Adrenal gland (tissue), 5 donors: ENCODE results near the gene GPC6.

Experiments
- POLR2A ChIP-seq, 2 donors: fragments of 450-650 bp; IDR thresholded peaks; one replicate each; pipeline ENCODE4 v1.6.1; 2017; ENCODE audit warnings: antibody characterized with exemption in 2 of 2, mild to moderate bottlenecking in 2 of 2, moderate library complexity in 1 of 2
- TF ChIP-seq, protein P1 (sequence below), 6 experiments: fragments of 450-650 bp in 4 of 6; fragments of 200-600 bp in 2 of 6; sonication (generic) in 1 of 6; IDR thresholded peaks; 1 replicate in 5 of 6; 2 replicates in 1 of 6; pipeline versions ENCODE4 v1.5.1 to v1.8.0; 2016 to 2021; ENCODE audit warnings: antibody characterized with exemption in 6 of 6, mild to moderate bottlenecking in 2 of 6, moderate library complexity in 1 of 6
- donor health status: DM: no; HTN: no; CAD: no.

DNA sequence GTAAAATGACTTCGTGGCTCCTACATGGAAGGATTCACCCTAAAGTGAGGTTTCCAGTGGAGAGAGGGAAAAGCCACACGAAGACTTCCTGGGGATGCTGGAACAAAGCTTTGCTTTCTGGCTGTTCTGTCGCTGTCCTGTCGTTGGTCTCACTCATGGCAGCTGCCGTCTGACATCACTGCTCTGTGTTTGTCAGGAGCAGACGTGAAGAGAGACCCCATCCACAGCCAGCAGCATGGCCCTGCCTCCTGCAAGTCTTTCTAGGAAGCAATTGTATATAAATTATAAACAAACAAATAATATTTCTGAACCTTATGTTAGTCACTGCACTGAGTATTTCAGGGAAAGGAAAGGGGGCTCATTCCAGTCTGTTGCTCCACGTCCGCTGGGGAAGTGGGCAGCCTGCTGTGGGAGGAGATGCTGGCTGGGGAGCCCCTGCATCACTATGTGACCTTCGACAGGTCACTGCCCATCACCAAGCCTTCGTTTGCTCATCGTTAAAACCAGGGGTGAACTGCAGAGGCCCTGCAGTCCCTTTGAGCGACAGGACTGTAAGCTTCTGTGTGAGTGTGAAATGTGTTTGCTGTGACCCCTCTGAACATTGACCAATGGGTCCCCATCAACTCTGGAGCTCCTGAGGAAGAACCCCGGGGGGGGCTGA, 1101.9 kb downstream of the GPC6 start:
- TF ChIP-seq, protein P1, sequence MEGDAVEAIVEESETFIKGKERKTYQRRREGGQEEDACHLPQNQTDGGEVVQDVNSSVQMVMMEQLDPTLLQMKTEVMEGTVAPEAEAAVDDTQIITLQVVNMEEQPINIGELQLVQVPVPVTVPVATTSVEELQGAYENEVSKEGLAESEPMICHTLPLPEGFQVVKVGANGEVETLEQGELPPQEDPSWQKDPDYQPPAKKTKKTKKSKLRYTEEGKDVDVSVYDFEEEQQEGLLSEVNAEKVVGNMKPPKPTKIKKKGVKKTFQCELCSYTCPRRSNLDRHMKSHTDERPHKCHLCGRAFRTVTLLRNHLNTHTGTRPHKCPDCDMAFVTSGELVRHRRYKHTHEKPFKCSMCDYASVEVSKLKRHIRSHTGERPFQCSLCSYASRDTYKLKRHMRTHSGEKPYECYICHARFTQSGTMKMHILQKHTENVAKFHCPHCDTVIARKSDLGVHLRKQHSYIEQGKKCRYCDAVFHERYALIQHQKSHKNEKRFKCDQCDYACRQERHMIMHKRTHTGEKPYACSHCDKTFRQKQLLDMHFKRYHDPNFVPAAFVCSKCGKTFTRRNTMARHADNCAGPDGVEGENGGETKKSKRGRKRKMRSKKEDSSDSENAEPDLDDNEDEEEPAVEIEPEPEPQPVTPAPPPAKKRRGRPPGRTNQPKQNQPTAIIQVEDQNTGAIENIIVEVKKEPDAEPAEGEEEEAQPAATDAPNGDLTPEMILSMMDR (IDR thresholded peaks at IDR 0.05), result no peak
- no peak for TF ChIP-seq POLR2A (IDR thresholded peaks at IDR 0.05)
